Nephron progenitor cell (in vitro differentiated cells): ENCODE measurements around the gene IQGAP3.

Experiments
- DNase-seq: peaks from one replicate; pipeline ENCODE4 v3.0.0; 2021
- H3K27ac Mint-ChIP-seq: 2 replicates; pipeline ENCODE4 v1.8.0; 2021; ENCODE audit warnings: mild to moderate bottlenecking, moderate library complexity, mixed read lengths
- H3K27me3 Mint-ChIP-seq: 2 replicates; pipeline ENCODE4 v1.8.0; 2021; ENCODE audit warnings: mild to moderate bottlenecking, low read depth, mixed read lengths; ENCODE audit not compliant: poor library complexity
- H3K36me3 Mint-ChIP-seq: 2 replicates; pipeline ENCODE4 v1.8.0; 2021; ENCODE audit warnings: low read depth, mixed read lengths
- H3K4me1 Mint-ChIP-seq: 2 replicates; pipeline ENCODE4 v1.8.0; 2021; ENCODE audit warnings: mixed read lengths
- H3K4me3 Mint-ChIP-seq: 2 replicates; pipeline ENCODE4 v1.8.0; 2021; ENCODE audit warnings: mild to moderate bottlenecking, moderate library complexity, mixed read lengths
- H3K9me3 Mint-ChIP-seq: 2 replicates; pipeline ENCODE4 v1.8.0; 2021; ENCODE audit warnings: mild to moderate bottlenecking, moderate library complexity, mixed read lengths
- CTCF ChIP-seq: fragments of 200-600 bp; sonication (generic); IDR thresholded peaks from 2 replicates; pipeline ENCODE4 v1.5.0; 2021; ENCODE audit warnings: antibody characterized with exemption

The IQGAP3 gene

GRCh38 chr1:156598125-156598524, 25.8 kb upstream of the IQGAP3 start:
- Mint-ChIP-seq H3K4me3 (no peak overlapping the region), H3K36me3 (peaks cover 38% of the 10 kb centered on the region), H3K9me3 (no peaks in the 10 kb centered on the region), H3K4me1 (peaks cover 31% of the 10 kb centered on the region), H3K27me3 (no peaks in the 10 kb centered on the region), H3K27ac (no peak overlapping the region)
- DNase-seq: no peak
- TF ChIP-seq CTCF: no peak

- peaks cover 22% of the 10 kb centered on the region for H3K4me1 Mint-ChIP-seq
- no peak overlapping the region for H3K4me3 Mint-ChIP-seq
- no peaks in the 10 kb centered on the region for H3K9me3 Mint-ChIP-seq
Measured at GRCh38 chr1:156596426-156596825, 24.1 kb upstream of the IQGAP3 start.

GRCh38 chr1:156595016-156595415, 22.7 kb upstream of the IQGAP3 start:
- Mint-ChIP-seq H3K27ac (peak overlapping the region; percentile 60), H3K36me3 (peaks cover 38% of the 10 kb centered on the region), H3K4me3 (peak overlapping the region; percentile 12), H3K27me3 (no peaks in the 10 kb centered on the region), H3K4me1 (peaks cover 17% of the 10 kb centered on the region), H3K9me3 (no peaks in the 10 kb centered on the region)
- no peak for TF ChIP-seq CTCF
- DNase-seq: no peak

More at GRCh38 chr1:156596426-156596825, 24.1 kb upstream of the IQGAP3 start:
- no peaks in the 10 kb centered on the region for H3K27me3 Mint-ChIP-seq
- no peak for TF ChIP-seq CTCF
- no peak for DNase-seq
- peak overlapping the region; percentile 72 for H3K27ac Mint-ChIP-seq
- peaks cover 38% of the 10 kb centered on the region for H3K36me3 Mint-ChIP-seq

GRCh38 chr1:156594190-156594589, 21.8 kb upstream of the IQGAP3 start:
- Mint-ChIP-seq H3K27ac (no peak overlapping the region), H3K27me3 (no peaks in the 10 kb centered on the region), H3K9me3 (no peaks in the 10 kb centered on the region), H3K4me1 (peaks cover 17% of the 10 kb centered on the region), H3K36me3 (peaks cover 38% of the 10 kb centered on the region), H3K4me3 (no peak overlapping the region)
- TF ChIP-seq CTCF: no peak
- no peak for DNase-seq

- Mint-ChIP-seq H3K36me3 (peaks cover 35% of the 10 kb centered on the region), H3K27me3 (peaks cover 3% of the 10 kb centered on the region), H3K4me3 (no peak overlapping the region), H3K4me1 (peaks cover 17% of the 10 kb centered on the region), H3K9me3 (no peaks in the 10 kb centered on the region), H3K27ac (no peak overlapping the region)
- no peak for DNase-seq
- TF ChIP-seq CTCF: no peak
Measured at GRCh38 chr1:156593661-156593989, 21.3 kb upstream of the IQGAP3 start.

- Mint-ChIP-seq H3K4me3 (peak overlapping the region; percentile 79), H3K27me3 (peaks cover 7% of the 10 kb centered on the region), H3K9me3 (no peaks in the 10 kb centered on the region), H3K4me1 (peaks cover 17% of the 10 kb centered on the region), H3K36me3 (peaks cover 30% of the 10 kb centered on the region), H3K27ac (no peak overlapping the region)
- DNase-seq: no peak
- TF ChIP-seq CTCF: no peak
Measured at GRCh38 chr1:156592910-156593660, 20.7 kb upstream of the IQGAP3 start.
